ENCODE measurements around the gene LUC7L3.
A peak's percentile ranks its signal among the peaks of the same experiment; 100 is the strongest.

DNA sequence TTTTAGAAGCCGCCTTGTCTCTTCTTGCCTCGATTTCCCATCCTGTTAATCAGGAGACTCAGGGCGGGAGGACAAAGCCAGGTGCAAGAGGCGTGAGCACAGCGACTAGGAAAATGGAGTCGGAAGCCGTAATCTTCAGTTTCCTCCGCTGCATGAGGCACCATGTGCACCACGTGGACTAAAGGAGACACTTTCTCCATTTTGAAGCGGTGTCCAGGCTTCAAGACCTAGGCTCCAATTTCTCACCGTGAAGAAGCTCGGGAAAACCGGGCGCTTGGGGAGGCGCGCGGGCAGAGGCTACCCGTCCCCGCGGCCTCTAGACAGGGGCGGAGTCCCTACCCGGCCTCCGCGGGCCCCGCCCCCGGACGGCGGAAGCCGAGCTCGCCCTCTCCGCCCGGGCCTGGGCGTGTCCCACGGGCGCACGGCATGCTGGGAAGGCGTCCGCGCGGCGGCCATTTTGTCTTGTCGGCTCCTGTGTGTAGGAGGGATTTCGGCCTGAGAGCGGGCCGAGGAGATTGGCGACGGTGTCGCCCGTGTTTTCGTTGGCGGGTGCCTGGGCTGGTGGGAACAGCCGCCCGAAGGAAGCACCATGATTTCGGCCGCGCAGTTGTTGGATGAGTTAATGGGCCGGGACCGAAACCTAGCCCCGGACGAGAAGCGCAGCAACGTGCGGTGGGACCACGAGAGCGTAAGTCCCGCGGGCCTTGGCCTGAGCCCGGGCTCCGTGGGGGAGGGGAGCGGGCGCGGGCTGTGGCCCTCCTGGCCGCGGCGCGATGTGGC lies at the start of gene LUC7L3:
- TF ChIP-seq, protein P1, sequence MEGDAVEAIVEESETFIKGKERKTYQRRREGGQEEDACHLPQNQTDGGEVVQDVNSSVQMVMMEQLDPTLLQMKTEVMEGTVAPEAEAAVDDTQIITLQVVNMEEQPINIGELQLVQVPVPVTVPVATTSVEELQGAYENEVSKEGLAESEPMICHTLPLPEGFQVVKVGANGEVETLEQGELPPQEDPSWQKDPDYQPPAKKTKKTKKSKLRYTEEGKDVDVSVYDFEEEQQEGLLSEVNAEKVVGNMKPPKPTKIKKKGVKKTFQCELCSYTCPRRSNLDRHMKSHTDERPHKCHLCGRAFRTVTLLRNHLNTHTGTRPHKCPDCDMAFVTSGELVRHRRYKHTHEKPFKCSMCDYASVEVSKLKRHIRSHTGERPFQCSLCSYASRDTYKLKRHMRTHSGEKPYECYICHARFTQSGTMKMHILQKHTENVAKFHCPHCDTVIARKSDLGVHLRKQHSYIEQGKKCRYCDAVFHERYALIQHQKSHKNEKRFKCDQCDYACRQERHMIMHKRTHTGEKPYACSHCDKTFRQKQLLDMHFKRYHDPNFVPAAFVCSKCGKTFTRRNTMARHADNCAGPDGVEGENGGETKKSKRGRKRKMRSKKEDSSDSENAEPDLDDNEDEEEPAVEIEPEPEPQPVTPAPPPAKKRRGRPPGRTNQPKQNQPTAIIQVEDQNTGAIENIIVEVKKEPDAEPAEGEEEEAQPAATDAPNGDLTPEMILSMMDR (IDR thresholded peaks at IDR 0.05): no peak
- TF ChIP-seq POLR2AphosphoS5 (IDR thresholded peaks at IDR 0.05): peak; percentile 84 to 96 (median 87)
- peak in 1 of 4 donors; percentile 49 for TF ChIP-seq POLR2A (IDR thresholded peaks at IDR 0.05)

All from stomach (tissue), 4 donors.